ENCODE results near the gene KHSRP. TPM values are rescaled to one million over a fixed set of nuclear protein-coding genes. Genes with fewer than 3 reads are reported as not detected.

Gene KHSRP
- total RNA-seq, 1 experiment from 2014 or later = 94.5 TPM

GRCh38 chr19:6417713-6418561 lies 6.7 kb downstream of the KHSRP start:
- H4K20me1 ChIP-seq (ENCODE audit: insufficient read depth, low read depth, low read length) = peaks cover 56% of the 10 kb centered on the region
- peaks cover 7% of the 10 kb centered on the region for H3K4me1 ChIP-seq (ENCODE audit: low read length)
- peaks cover 33% of the 10 kb centered on the region for H3K79me2 ChIP-seq (ENCODE audit: low read length)

GRCh38 chr19:6416658-6417405 lies 7.8 kb downstream of the KHSRP start:
- no peak overlapping the region for H3K9ac ChIP-seq (ENCODE audit: low read length)
- peaks cover 49% of the 10 kb centered on the region for H4K20me1 ChIP-seq (ENCODE audit: insufficient read depth, low read depth, low read length)
- no peak overlapping the region for H3K27ac ChIP-seq (ENCODE audit: low read length)
- H3K4me1 ChIP-seq (ENCODE audit: low read length) = no peaks in the 10 kb centered on the region
- H3K36me3 ChIP-seq (ENCODE audit: insufficient read depth, low read length) = peaks cover 27% of the 10 kb centered on the region
- no peaks in the 10 kb centered on the region for H3K27me3 ChIP-seq (ENCODE audit: low read length)
- no peak overlapping the region for H3K4me3 ChIP-seq (ENCODE audit: low read length)
- peak; percentile 36 for DNase-seq
- no peak overlapping the region for H3K4me2 ChIP-seq (ENCODE audit: low read depth, low read length, poor library complexity, severe bottlenecking)
- H3K9me3 ChIP-seq (ENCODE audit: low read length) = no peaks in the 10 kb centered on the region
- H3K79me2 ChIP-seq (ENCODE audit: low read length) = peaks cover 22% of the 10 kb centered on the region
- no peak overlapping the region for H2AFZ ChIP-seq (ENCODE audit: low read length)
- H3K9me2 ChIP-seq (replicated peaks; ENCODE audit: insufficient read depth, low read length) = no peaks in the 10 kb centered on the region

More at GRCh38 chr19:6417713-6418561, 6.7 kb downstream of the KHSRP start:
- Histone ChIP-seq H3K4me3 (ENCODE audit: low read length) (no peak overlapping the region), H3K4me2 (ENCODE audit: low read depth, low read length, poor library complexity, severe bottlenecking) (no peak overlapping the region), H3K27me3 (ENCODE audit: low read length) (no peaks in the 10 kb centered on the region), H2AFZ (ENCODE audit: low read length) (no peak overlapping the region), H3K36me3 (ENCODE audit: insufficient read depth, low read length) (peaks cover 38% of the 10 kb centered on the region), H3K9me3 (ENCODE audit: low read length) (no peaks in the 10 kb centered on the region), H3K27ac (ENCODE audit: low read length) (no peak overlapping the region), H3K9me2 (replicated peaks; ENCODE audit: insufficient read depth, low read length) (no peaks in the 10 kb centered on the region), H3K9ac (ENCODE audit: low read length) (no peak overlapping the region)
- peak; percentile 38 for DNase-seq

GRCh38 chr19:6415591-6416190 lies 8.9 kb downstream of the KHSRP start:
- Histone ChIP-seq H3K36me3 (ENCODE audit: insufficient read depth, low read length) (peaks cover 21% of the 10 kb centered on the region), H3K9me2 (replicated peaks; ENCODE audit: insufficient read depth, low read length) (no peaks in the 10 kb centered on the region), H3K4me1 (ENCODE audit: low read length) (no peaks in the 10 kb centered on the region), H3K4me3 (ENCODE audit: low read length) (no peak overlapping the region), H3K27me3 (ENCODE audit: low read length) (no peaks in the 10 kb centered on the region), H3K4me2 (ENCODE audit: low read depth, low read length, poor library complexity, severe bottlenecking) (no peak overlapping the region), H3K27ac (ENCODE audit: low read length) (no peak overlapping the region), H2AFZ (ENCODE audit: low read length) (no peak overlapping the region), H4K20me1 (ENCODE audit: insufficient read depth, low read depth, low read length) (peaks cover 38% of the 10 kb centered on the region), H3K9me3 (ENCODE audit: low read length) (no peaks in the 10 kb centered on the region), H3K9ac (ENCODE audit: low read length) (no peak overlapping the region), H3K79me2 (ENCODE audit: low read length) (peaks cover 11% of the 10 kb centered on the region)
- DNase-seq = peak; percentile 39

- Histone ChIP-seq H2AFZ (ENCODE audit: low read length) (no peak overlapping the region), H3K9me2 (replicated peaks; ENCODE audit: insufficient read depth, low read length) (no peaks in the 10 kb centered on the region), H3K4me3 (ENCODE audit: low read length) (no peak overlapping the region), H3K9me3 (ENCODE audit: low read length) (no peaks in the 10 kb centered on the region), H3K27me3 (ENCODE audit: low read length) (no peaks in the 10 kb centered on the region), H3K27ac (ENCODE audit: low read length) (no peak overlapping the region), H4K20me1 (ENCODE audit: insufficient read depth, low read depth, low read length) (peaks cover 31% of the 10 kb centered on the region), H3K79me2 (ENCODE audit: low read length) (peaks cover 4% of the 10 kb centered on the region), H3K9ac (ENCODE audit: low read length) (no peak overlapping the region), H3K36me3 (ENCODE audit: insufficient read depth, low read length) (peaks cover 16% of the 10 kb centered on the region), H3K4me2 (ENCODE audit: low read depth, low read length, poor library complexity, severe bottlenecking) (no peak overlapping the region), H3K4me1 (ENCODE audit: low read length) (no peaks in the 10 kb centered on the region)
- DNase-seq = peak; percentile 34
Measured at GRCh38 chr19:6414793-6415590, 9.6 kb downstream of the KHSRP start.

- H3K4me3 ChIP-seq (ENCODE audit: low read length) = no peak overlapping the region
- H3K9me2 ChIP-seq (replicated peaks; ENCODE audit: insufficient read depth, low read length) = no peaks in the 10 kb centered on the region
- H4K20me1 ChIP-seq (ENCODE audit: insufficient read depth, low read depth, low read length) = peaks cover 21% of the 10 kb centered on the region; the same call in 1 of the 2 replicates
- DNase-seq = peak; percentile 35
- no peaks in the 10 kb centered on the region for H3K27me3 ChIP-seq (ENCODE audit: low read length)
- H3K79me2 ChIP-seq (ENCODE audit: low read length) = no peaks in the 10 kb centered on the region
- H3K9me3 ChIP-seq (ENCODE audit: low read length) = no peaks in the 10 kb centered on the region
- H3K27ac ChIP-seq (ENCODE audit: low read length) = no peak overlapping the region
- H3K4me2 ChIP-seq (ENCODE audit: low read depth, low read length, poor library complexity, severe bottlenecking) = no peak overlapping the region
- no peaks in the 10 kb centered on the region for H3K4me1 ChIP-seq (ENCODE audit: low read length)
- H3K9ac ChIP-seq (ENCODE audit: low read length) = no peak overlapping the region
- peaks cover 8% of the 10 kb centered on the region for H3K36me3 ChIP-seq (ENCODE audit: insufficient read depth, low read length)
- H2AFZ ChIP-seq (ENCODE audit: low read length) = no peak overlapping the region
Measured at GRCh38 chr19:6413721-6414643, 10.6 kb downstream of the KHSRP start.

- Histone ChIP-seq H3K4me3 (ENCODE audit: low read length) (no peak overlapping the region), H3K9me3 (ENCODE audit: low read length) (no peaks in the 10 kb centered on the region), H3K9ac (ENCODE audit: low read length) (no peak overlapping the region), H3K27me3 (ENCODE audit: low read length) (no peaks in the 10 kb centered on the region), H3K4me1 (ENCODE audit: low read length) (no peaks in the 10 kb centered on the region), H2AFZ (ENCODE audit: low read length) (no peak overlapping the region), H3K36me3 (ENCODE audit: insufficient read depth, low read length) (peaks cover 2% of the 10 kb centered on the region), H4K20me1 (ENCODE audit: insufficient read depth, low read depth, low read length) (peaks cover 14% of the 10 kb centered on the region; the same call in 1 of the 2 replicates), H3K4me2 (ENCODE audit: low read depth, low read length, poor library complexity, severe bottlenecking) (no peak overlapping the region), H3K79me2 (ENCODE audit: low read length) (no peaks in the 10 kb centered on the region), H3K9me2 (replicated peaks; ENCODE audit: insufficient read depth, low read length) (no peaks in the 10 kb centered on the region), H3K27ac (ENCODE audit: low read length) (no peak overlapping the region)
- peak; percentile 38 for DNase-seq
Measured at GRCh38 chr19:6413291-6413690, 11.3 kb downstream of the KHSRP start.

- H3K9me3 ChIP-seq (ENCODE audit: low read length) = no peaks in the 10 kb centered on the region
- H3K36me3 ChIP-seq (ENCODE audit: insufficient read depth, low read length) = no peaks in the 10 kb centered on the region; the same call in 1 of the 2 replicates
- no peak overlapping the region for H2AFZ ChIP-seq (ENCODE audit: low read length)
- no peak overlapping the region for H3K4me3 ChIP-seq (ENCODE audit: low read length)
- no peaks in the 10 kb centered on the region for H3K27me3 ChIP-seq (ENCODE audit: low read length)
- no peaks in the 10 kb centered on the region for H3K4me1 ChIP-seq (ENCODE audit: low read length)
- H3K79me2 ChIP-seq (ENCODE audit: low read length) = no peaks in the 10 kb centered on the region
- H3K9ac ChIP-seq (ENCODE audit: low read length) = no peak overlapping the region
- H3K27ac ChIP-seq (ENCODE audit: low read length) = no peak overlapping the region
- no peaks in the 10 kb centered on the region for H3K9me2 ChIP-seq (replicated peaks; ENCODE audit: insufficient read depth, low read length)
- H4K20me1 ChIP-seq (ENCODE audit: insufficient read depth, low read depth, low read length) = 0 out of 2 replicates have a peak, but pooled peaks cover 10% of the 10 kb centered on the region
- H3K4me2 ChIP-seq (ENCODE audit: low read depth, low read length, poor library complexity, severe bottlenecking) = no peak overlapping the region
- DNase-seq = peak; percentile 85
Measured at GRCh38 chr19:6412447-6413091, 12.0 kb downstream of the KHSRP start.

All from Karpas-422 (cell line).